ENCODE measurements around the gene LRRC73.

- TF ChIP-seq POLR2AphosphoS5 (IDR thresholded peaks at IDR 0.05; ENCODE audit: low read depth, low read length) = no peak
- TF ChIP-seq REST (IDR thresholded peaks at IDR 0.05; ENCODE audit: insufficient read depth in 1 of 2, low read depth in 2 of 2, low read length in 2 of 2) = no peak
- TF ChIP-seq TAF1 (IDR thresholded peaks at IDR 0.05; ENCODE audit: borderline replicate concordance, insufficient read depth, low read length) = no peak
- no peak for TF ChIP-seq FOXP2 (optimal IDR thresholded peaks at IDR 0.05; ENCODE audit: borderline replicate concordance, extremely low read depth, extremely low read length, insufficient read depth)
Measured at GRCh38 chr6:43490523-43490939, 19.6 kb downstream of the LRRC73 start.
